NOMO-1 treated with dmso at 0.1 percent for 144 hours (cell line): Measurements from ENCODE around the gene PTPN1.
"Not testable (repeated sequence)": the region's sequence is repeated elsewhere in the genome, so short reads cannot be mapped to it uniquely, and the experiment has no call there.

ENCODE experiments used
- DNase-seq: peaks from one replicate; lab custom pipeline; 2025; ENCODE audit not compliant: unreplicated experiment; lab: John Stamatoyannopoulos, UW

PTPN1 gene

GRCh38 chr20:50527068-50527605, 17.0 kb downstream of the PTPN1 start:
- DNase-seq = no peak

- DNase-seq = no peak
Observed at GRCh38 chr20:50528129-50528528, 17.9 kb downstream of the PTPN1 start.

GRCh38 chr20:50528804-50529351, 18.7 kb downstream of the PTPN1 start:
- DNase-seq = no peak

GRCh38 chr20:50532221-50532620, 22.0 kb downstream of the PTPN1 start:
- DNase-seq = no peak

GRCh38 chr20:50533061-50533460, 22.9 kb downstream of the PTPN1 start:
- no peak for DNase-seq

GRCh38 chr20:50533464-50533863, 23.3 kb downstream of the PTPN1 start:
- DNase-seq = no peak

GRCh38 chr20:50534567-50534966, 24.4 kb downstream of the PTPN1 start:
- DNase-seq = no peak

GRCh38 chr20:50535162-50535561, 25.0 kb downstream of the PTPN1 start:
- no peak for DNase-seq

- DNase-seq = no peak
Observed at GRCh38 chr20:50536333-50536732, 26.1 kb downstream of the PTPN1 start.

- no peak for DNase-seq
Observed at GRCh38 chr20:50537546-50538201, 27.5 kb downstream of the PTPN1 start.

GRCh38 chr20:50538276-50538675, 28.1 kb downstream of the PTPN1 start:
- no peak for DNase-seq

- DNase-seq = not testable (repeated sequence)
Observed at GRCh38 chr20:50539798-50540197, 29.6 kb downstream of the PTPN1 start.

- no peak for DNase-seq
Observed at GRCh38 chr20:50540620-50541605, 30.7 kb downstream of the PTPN1 start.

GRCh38 chr20:50541606-50542041, 31.4 kb downstream of the PTPN1 start:
- DNase-seq = peak; percentile 96

- DNase-seq = no peak
Observed at GRCh38 chr20:50543326-50543725, 33.1 kb downstream of the PTPN1 start.

GRCh38 chr20:50545126-50545525, 34.9 kb downstream of the PTPN1 start:
- DNase-seq = no peak

- peak; percentile 64 for DNase-seq
Observed at GRCh38 chr20:50546729-50547314, 36.6 kb downstream of the PTPN1 start.

GRCh38 chr20:50547964-50548363, 37.8 kb downstream of the PTPN1 start:
- DNase-seq = no peak

GRCh38 chr20:50548396-50548795, 38.2 kb downstream of the PTPN1 start:
- no peak for DNase-seq

- no peak for DNase-seq
Observed at GRCh38 chr20:50550531-50550930, 40.3 kb downstream of the PTPN1 start.

- no peak for DNase-seq
Observed at GRCh38 chr20:50551288-50551687, 41.1 kb downstream of the PTPN1 start.
